Body of pancreas (tissue), 4 donors: ENCODE data around the gene KDM4C. TPM values are rescaled to one million over a fixed set of nuclear protein-coding genes. Genes with fewer than 3 reads are reported as not detected.
"Not testable (repeated sequence)": the region's sequence is repeated elsewhere in the genome, so short reads cannot be mapped to it uniquely, and the experiment has no call there.

ENCODE experiments used
- ATAC-seq: fragments of 150-250 bp; one replicate; pipeline ENCODE4 v1.9.1; 2016
- DNase-seq, 4 donors: peaks; one replicate each; pipeline ENCODE4 v3.0.0-alpha.2; 2019
- H3K27ac ChIP-seq, 4 donors: fragments of 200-600 bp; sonication (generic); 1 replicate in 3 of 4; 2 replicates in 1 of 4; pipeline versions ENCODE4 v1.5.1 to v1.6.1; 2016 to 2019; ENCODE audit warnings: mild to moderate bottlenecking in 1 of 4, mixed read lengths in 1 of 4, moderate library complexity in 1 of 4
- H3K27me3 ChIP-seq, 2 donors: fragments of 200-600 bp; sonication (generic); one replicate each; pipeline ENCODE4 v1.6.0; 2016; ENCODE audit warnings: mild to moderate bottlenecking in 1 of 2
- H3K36me3 ChIP-seq, 2 donors: fragments of 200-600 bp; sonication (generic); replicated peaks in 1 of 2; 2 replicates each; pipeline ENCODE4 v1.5.1; 2016; ENCODE audit warnings: low read depth in 2 of 2; ENCODE audit not compliant: insufficient read depth in 1 of 2
- H3K4me1 ChIP-seq: fragments of 200-600 bp; sonication (generic); one replicate; pipeline ENCODE4 v1.6.0; 2016
- H3K4me3 ChIP-seq, 2 donors: fragments of 200-600 bp; sonication (generic); 1 replicate in 1 of 2; 2 replicates in 1 of 2; pipeline ENCODE4 v1.5.1; 2016 to 2019
- H3K9me3 ChIP-seq, 3 donors: fragments of 200-600 bp; sonication (generic); 1 replicate in 2 of 3; 2 replicates in 1 of 3; pipeline ENCODE4 v1.5.1; 2016
- POLR2A ChIP-seq, 3 donors: fragments of 450-650 bp; IDR thresholded peaks; one replicate each; pipeline ENCODE4 v1.6.1; 2016; ENCODE audit warnings: antibody characterized with exemption in 3 of 3, mild to moderate bottlenecking in 2 of 3
- WGBS, 2 donors: methylation state at CpG; one replicate each; pipeline ENCODE4 v1.1.5; 2017; 5-methylcytosine and 5-hydroxymethylcytosine counted together
- intact Hi-C: fragments of 100-400 bp; cut with DNase I; formaldehyde crosslinking; loops from one replicate; pipeline ENCODE4 v1.15.1; 2023
- total RNA-seq, 2 donors: library from RNA; depleted of rRNA; stranded (reverse); fragments of >200 nt; gene quantifications; one replicate each; pipeline ENCODE4 v1.1.0, GENCODE V29; 2016
- TF ChIP-seq, protein P1 (sequence below), 7 experiments: fragments of 450-650 bp in 4 of 7; fragments of 200-600 bp in 3 of 7; sonication (generic) in 3 of 7; IDR thresholded peaks; one replicate each; pipeline ENCODE4 v1.5.1; 2016 to 2019; ENCODE audit warnings: antibody characterized with exemption in 7 of 7

The KDM4C gene
- total RNA-seq, 2 donors from 2014 or later, result 40.5 to 48.5 TPM

GRCh38 chr9:7027996-7028395 is 270.2 kb downstream of the KDM4C start:
- no peak overlapping the region for H3K4me3 ChIP-seq
- no peaks in the 10 kb centered on the region for H3K36me3 ChIP-seq
- 98 to 100% methylated on average over 1 to 4 of the region's 4 CpGs for WGBS, 2 donors
- no peaks in the 10 kb centered on the region for H3K9me3 ChIP-seq
- ATAC-seq (no peak), DNase-seq (no peak)
- no peaks in the 10 kb centered on the region for H3K27me3 ChIP-seq
- H3K27ac ChIP-seq, result no peak overlapping the region
- no peaks in the 10 kb centered on the region for H3K4me1 ChIP-seq
- intact Hi-C loops, result no loop called here
- no peak for TF ChIP-seq POLR2A (IDR thresholded peaks at IDR 0.05)
- TF ChIP-seq, protein P1, sequence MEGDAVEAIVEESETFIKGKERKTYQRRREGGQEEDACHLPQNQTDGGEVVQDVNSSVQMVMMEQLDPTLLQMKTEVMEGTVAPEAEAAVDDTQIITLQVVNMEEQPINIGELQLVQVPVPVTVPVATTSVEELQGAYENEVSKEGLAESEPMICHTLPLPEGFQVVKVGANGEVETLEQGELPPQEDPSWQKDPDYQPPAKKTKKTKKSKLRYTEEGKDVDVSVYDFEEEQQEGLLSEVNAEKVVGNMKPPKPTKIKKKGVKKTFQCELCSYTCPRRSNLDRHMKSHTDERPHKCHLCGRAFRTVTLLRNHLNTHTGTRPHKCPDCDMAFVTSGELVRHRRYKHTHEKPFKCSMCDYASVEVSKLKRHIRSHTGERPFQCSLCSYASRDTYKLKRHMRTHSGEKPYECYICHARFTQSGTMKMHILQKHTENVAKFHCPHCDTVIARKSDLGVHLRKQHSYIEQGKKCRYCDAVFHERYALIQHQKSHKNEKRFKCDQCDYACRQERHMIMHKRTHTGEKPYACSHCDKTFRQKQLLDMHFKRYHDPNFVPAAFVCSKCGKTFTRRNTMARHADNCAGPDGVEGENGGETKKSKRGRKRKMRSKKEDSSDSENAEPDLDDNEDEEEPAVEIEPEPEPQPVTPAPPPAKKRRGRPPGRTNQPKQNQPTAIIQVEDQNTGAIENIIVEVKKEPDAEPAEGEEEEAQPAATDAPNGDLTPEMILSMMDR (IDR thresholded peaks at IDR 0.05), result no peak

- Histone ChIP-seq H3K27me3 (no peaks in the 10 kb centered on the region), H3K4me1 (no peaks in the 10 kb centered on the region), H3K9me3 (no peaks in the 10 kb centered on the region), H3K4me3 (no peak overlapping the region), H3K27ac (no peak overlapping the region), H3K36me3 (no peaks in the 10 kb centered on the region)
- intact Hi-C loops, result no loop called here
- ATAC-seq (no peak), DNase-seq (no peak)
- TF ChIP-seq POLR2A (IDR thresholded peaks at IDR 0.05), result no peak
- TF ChIP-seq, protein P1 (IDR thresholded peaks at IDR 0.05), result no peak
- 90 to 94% methylated on average over 10 of the region's 10 CpGs for WGBS, 2 donors
These were observed 270.8 kb downstream of the KDM4C start for GRCh38 chr9:7028591-7028990.

DNA sequence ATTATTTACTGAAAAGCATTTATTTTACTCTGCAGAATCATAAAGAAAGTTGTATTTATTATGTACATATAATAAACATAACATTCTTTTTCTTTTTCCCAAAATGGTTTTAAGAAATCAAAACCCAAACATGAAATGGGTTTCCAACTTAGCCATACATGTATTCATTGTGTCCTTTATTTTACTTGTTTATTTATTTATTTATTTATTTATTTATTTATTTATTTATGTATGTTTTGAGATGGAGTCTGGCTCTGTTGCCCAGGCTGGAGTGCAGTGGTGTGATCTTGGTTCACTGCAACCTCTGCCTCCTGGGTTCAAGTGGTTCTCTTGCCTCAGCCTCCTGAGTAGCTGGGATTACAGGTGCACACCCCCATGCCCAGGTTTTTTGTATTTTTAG is 273.2 kb downstream of the KDM4C start:
- intact Hi-C loops, H3K27me3 ChIP-seq, H3K27ac ChIP-seq, H3K36me3 ChIP-seq, ATAC-seq, DNase-seq, H3K9me3 ChIP-seq, H3K4me1 ChIP-seq, H3K4me3 ChIP-seq: not testable (repeated sequence)

GRCh38 chr9:7033076-7034045 is 275.6 kb downstream of the KDM4C start:
- 66 to 74% methylated on average over 5 of the region's 5 CpGs for WGBS, 2 donors
- no peak for ATAC-seq

GRCh38 chr9:7037176-7037575 is 279.4 kb downstream of the KDM4C start:
- no peak for DNase-seq
- TF ChIP-seq POLR2A (IDR thresholded peaks at IDR 0.05), result no peak
- TF ChIP-seq, protein P1 (IDR thresholded peaks at IDR 0.05), result no peak
- intact Hi-C loops, result no loop called here

More at GRCh38 chr9:7033076-7034045, 275.6 kb downstream of the KDM4C start:
- intact Hi-C loops, result no loop called here
- TF ChIP-seq POLR2A (IDR thresholded peaks at IDR 0.05), result no peak
- TF ChIP-seq, protein P1 (IDR thresholded peaks at IDR 0.05), result no peak
- H3K27ac ChIP-seq, result no peak overlapping the region
- no peaks in the 10 kb centered on the region for H3K27me3 ChIP-seq
- H3K36me3 ChIP-seq, result no peaks in the 10 kb centered on the region
- no peaks in the 10 kb centered on the region for H3K4me1 ChIP-seq
- no peaks in the 10 kb centered on the region for H3K9me3 ChIP-seq
- H3K4me3 ChIP-seq, result no peak overlapping the region
- DNase-seq, result no peak

More at GRCh38 chr9:7037176-7037575, 279.4 kb downstream of the KDM4C start:
- Histone ChIP-seq H3K4me1 (no peaks in the 10 kb centered on the region), H3K36me3 (no peaks in the 10 kb centered on the region), H3K27ac (no peak overlapping the region), H3K27me3 (no peaks in the 10 kb centered on the region), H3K9me3 (no peaks in the 10 kb centered on the region), H3K4me3 (no peak overlapping the region)
- 84 to 86% methylated on average over 3 of the region's 3 CpGs for WGBS, 2 donors
- no peak for ATAC-seq
